Measurements from ENCODE around the gene FHIP2A.
"Not testable (repeated sequence)": the region's sequence is repeated elsewhere in the genome, so short reads cannot be mapped to it uniquely, and the experiment has no call there.

Gene FHIP2A, protein sequence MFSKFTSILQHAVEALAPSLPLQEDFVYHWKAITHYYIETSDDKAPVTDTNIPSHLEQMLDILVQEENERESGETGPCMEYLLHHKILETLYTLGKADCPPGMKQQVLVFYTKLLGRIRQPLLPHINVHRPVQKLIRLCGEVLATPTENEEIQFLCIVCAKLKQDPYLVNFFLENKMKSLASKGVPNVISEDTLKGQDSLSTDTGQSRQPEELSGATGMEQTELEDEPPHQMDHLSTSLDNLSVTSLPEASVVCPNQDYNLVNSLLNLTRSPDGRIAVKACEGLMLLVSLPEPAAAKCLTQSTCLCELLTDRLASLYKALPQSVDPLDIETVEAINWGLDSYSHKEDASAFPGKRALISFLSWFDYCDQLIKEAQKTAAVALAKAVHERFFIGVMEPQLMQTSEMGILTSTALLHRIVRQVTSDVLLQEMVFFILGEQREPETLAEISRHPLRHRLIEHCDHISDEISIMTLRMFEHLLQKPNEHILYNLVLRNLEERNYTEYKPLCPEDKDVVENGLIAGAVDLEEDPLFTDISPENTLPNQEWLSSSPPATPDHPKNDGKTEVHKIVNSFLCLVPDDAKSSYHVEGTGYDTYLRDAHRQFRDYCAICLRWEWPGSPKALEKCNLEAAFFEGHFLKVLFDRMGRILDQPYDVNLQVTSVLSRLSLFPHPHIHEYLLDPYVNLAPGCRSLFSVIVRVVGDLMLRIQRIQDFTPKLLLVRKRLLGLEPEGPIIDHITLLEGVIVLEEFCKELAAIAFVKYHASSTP

DNA sequence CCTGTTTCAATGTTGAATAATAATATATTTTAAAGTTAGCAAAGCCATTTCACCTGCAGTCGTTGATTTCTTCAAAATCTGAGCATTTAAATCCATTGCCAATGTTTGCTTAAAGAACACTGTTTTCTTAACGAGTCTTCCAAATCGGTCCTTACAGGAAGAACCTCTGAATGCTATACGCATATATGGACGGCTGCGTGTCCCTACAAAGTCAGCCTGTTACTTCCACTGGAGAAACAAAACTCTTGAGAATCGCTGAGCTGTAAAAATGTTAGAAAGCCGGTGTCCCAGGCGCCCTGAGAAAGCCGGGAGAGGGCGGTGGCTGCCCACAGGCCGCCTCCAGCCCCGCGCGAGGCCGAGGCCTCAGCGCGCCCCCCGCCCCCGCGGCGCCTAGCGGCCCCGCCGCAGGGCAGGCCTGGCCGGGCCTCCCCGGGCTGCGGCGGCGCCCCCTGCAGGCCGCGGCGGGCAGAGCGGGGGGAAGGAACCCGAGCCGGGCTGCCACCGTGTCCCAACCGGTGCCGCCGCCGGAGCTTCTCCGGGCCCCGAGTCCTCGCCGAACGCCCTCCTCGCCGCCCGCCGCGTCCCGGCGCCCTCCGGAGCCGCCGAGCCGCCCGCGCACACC lies at the start of gene FHIP2A:
TSS of gene FHIP2A (plus strand) at position 488 of the 622 bp plus-strand sequence. CDS start 299 bp downstream, outside the sequence.
- Histone ChIP-seq H3K27me3 (replicated peaks; ENCODE audit: control insufficient read depth, insufficient read depth, low read length) (no peaks in the 10 kb centered on the region), H3K36me3 (ENCODE audit: control insufficient read depth, insufficient read depth, low read length) (no peaks in the 10 kb centered on the region), H3K4me3 (replicated peaks; ENCODE audit: low read depth, low read length) (peak within 1 kb of the TSS; percentile 88)
- TF ChIP-seq, protein P1, sequence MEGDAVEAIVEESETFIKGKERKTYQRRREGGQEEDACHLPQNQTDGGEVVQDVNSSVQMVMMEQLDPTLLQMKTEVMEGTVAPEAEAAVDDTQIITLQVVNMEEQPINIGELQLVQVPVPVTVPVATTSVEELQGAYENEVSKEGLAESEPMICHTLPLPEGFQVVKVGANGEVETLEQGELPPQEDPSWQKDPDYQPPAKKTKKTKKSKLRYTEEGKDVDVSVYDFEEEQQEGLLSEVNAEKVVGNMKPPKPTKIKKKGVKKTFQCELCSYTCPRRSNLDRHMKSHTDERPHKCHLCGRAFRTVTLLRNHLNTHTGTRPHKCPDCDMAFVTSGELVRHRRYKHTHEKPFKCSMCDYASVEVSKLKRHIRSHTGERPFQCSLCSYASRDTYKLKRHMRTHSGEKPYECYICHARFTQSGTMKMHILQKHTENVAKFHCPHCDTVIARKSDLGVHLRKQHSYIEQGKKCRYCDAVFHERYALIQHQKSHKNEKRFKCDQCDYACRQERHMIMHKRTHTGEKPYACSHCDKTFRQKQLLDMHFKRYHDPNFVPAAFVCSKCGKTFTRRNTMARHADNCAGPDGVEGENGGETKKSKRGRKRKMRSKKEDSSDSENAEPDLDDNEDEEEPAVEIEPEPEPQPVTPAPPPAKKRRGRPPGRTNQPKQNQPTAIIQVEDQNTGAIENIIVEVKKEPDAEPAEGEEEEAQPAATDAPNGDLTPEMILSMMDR (IDR thresholded peaks at IDR 0.05; ENCODE audit: insufficient read depth, low read length, poor library complexity, severe bottlenecking): peak; percentile 12
- DNase-seq (ENCODE audit: extremely low read depth, insufficient read length): peak; percentile 88

DNA sequence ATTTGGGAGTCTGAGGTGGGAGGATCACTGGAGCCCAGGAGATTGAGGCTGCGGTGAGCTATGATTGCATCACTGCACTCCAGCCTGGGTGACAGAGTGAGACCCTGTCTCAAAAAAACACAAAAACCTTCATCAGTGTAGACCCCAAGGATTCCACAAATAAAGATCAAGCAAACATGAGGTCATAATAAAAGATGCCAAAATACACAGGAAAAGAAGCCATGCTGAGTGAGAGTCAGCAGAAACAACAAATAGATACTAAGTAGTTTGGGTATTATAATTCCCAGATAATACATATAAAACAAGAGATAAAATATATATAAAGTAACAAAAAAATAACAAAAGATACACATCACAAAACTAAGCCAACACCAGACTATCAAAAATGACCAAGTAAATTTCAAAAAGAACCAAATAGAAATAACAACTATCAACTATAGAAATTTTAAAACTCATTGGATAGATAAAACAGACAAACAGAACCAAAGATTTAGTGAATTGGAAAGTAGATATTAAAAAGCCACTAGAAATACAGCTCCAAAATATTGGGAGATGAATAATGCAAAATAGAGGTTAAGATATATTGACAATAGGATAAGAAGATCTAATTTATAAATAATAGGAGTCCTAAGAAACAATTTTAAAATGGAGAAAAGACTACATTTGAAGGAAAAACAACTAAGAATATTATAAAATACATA lies 48.9 kb upstream of the FHIP2A start:
- Histone ChIP-seq H3K36me3 (ENCODE audit: control insufficient read depth, insufficient read depth, low read length) (no peaks in the 10 kb centered on the region), H3K27me3 (replicated peaks; ENCODE audit: control insufficient read depth, insufficient read depth, low read length) (no peaks in the 10 kb centered on the region; the same call in 1 of the 2 replicates), H3K4me3 (replicated peaks; ENCODE audit: low read depth, low read length) (no peak overlapping the region)
- TF ChIP-seq, protein P1 (IDR thresholded peaks at IDR 0.05; ENCODE audit: insufficient read depth, low read length, poor library complexity, severe bottlenecking): no peak
- no peak for DNase-seq (ENCODE audit: extremely low read depth, insufficient read length)

DNA sequence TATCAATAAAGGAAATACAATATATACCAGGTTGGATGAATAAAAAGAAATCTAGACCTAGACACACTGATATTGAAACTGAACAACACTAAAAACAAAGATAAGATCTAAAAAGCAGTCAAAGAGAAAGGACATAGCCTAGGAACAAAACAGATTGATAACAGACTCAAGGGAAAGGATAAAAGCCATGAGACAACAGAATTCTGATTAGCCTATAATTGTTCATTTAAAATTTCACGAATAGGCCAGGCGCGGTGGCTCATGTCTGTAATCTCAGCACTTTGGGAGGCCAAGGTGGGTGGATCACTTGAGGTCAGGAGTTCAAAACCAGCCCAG lies 48.4 kb upstream of the FHIP2A start:
- TF ChIP-seq, protein P1 (IDR thresholded peaks at IDR 0.05; ENCODE audit: insufficient read depth, low read length, poor library complexity, severe bottlenecking): no peak
- DNase-seq (ENCODE audit: extremely low read depth, insufficient read length): no peak
- H3K4me3 ChIP-seq (replicated peaks; ENCODE audit: low read depth, low read length): no peak overlapping the region
- H3K36me3 ChIP-seq (ENCODE audit: control insufficient read depth, insufficient read depth, low read length): no peaks in the 10 kb centered on the region
- no peaks in the 10 kb centered on the region; the same call in 1 of the 2 replicates for H3K27me3 ChIP-seq (replicated peaks; ENCODE audit: control insufficient read depth, insufficient read depth, low read length)

DNA sequence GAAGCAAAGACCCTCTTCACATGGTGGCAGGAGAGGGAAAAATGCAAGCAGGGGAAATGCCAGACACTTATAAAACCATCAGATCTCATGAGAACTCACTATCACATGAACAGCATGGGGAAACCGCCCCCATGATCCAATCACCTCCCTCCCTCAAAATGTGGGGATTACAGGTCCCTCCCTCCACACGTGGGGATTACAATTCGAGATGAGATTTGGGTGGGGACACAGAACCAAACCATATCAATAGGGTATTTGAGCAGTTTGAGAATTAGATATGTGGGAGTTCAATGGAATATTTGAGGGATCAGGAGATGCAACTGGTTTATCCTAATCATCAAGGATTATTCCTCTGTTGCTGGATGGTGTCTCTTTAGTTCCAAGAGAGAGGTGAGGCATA lies 46.5 kb upstream of the FHIP2A start:
- not testable (repeated sequence) for H3K4me3 ChIP-seq (replicated peaks; ENCODE audit: low read depth, low read length); H3K36me3 ChIP-seq (ENCODE audit: control insufficient read depth, insufficient read depth, low read length); H3K27me3 ChIP-seq (replicated peaks; ENCODE audit: control insufficient read depth, insufficient read depth, low read length); DNase-seq (ENCODE audit: extremely low read depth, insufficient read length)

DNA sequence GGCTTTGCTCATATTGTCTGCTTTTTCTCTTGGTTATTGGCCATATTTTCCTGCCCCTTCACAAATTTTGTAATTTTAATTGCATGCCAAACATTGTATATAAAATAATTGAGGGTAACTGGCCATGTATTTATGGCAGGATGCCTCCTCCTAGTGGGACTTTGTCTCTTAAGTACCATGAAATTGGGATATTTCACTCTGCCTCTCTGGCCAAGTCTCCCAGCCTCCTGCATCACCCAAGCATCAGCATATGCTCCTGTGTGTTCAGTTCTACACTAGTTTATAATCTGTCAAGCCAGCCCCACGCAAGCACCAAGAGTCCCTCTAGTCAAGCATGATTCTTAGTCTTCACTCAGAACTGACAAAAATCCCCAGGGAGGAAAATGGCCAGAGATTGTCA lies 44.2 kb upstream of the FHIP2A start:
- no peak overlapping the region for H3K4me3 ChIP-seq (replicated peaks; ENCODE audit: low read depth, low read length)
- H3K27me3 ChIP-seq (replicated peaks; ENCODE audit: control insufficient read depth, insufficient read depth, low read length): no peaks in the 10 kb centered on the region
- H3K36me3 ChIP-seq (ENCODE audit: control insufficient read depth, insufficient read depth, low read length): no peaks in the 10 kb centered on the region
- TF ChIP-seq, protein P1 (IDR thresholded peaks at IDR 0.05; ENCODE audit: insufficient read depth, low read length, poor library complexity, severe bottlenecking): no peak
- DNase-seq (ENCODE audit: extremely low read depth, insufficient read length): no peak

Measured in GM06990 (cell line).